H9 (cell line): ENCODE results near the gene SH3BP2. TPM values are rescaled to one million over a fixed set of nuclear protein-coding genes. Genes with fewer than 3 reads are reported as not detected.

Experiments used
- DNase-seq: peaks from one replicate; pipeline ENCODE4 v3.0.0-alpha.2; 2017
- H2AFZ ChIP-seq: one replicate; pipeline ENCODE4 v1.6.1; 2013; ENCODE audit warnings: mild to moderate bottlenecking, low read length, control low read depth, moderate library complexity
- H2AK5ac ChIP-seq: 2 replicates; pipeline ENCODE4 v1.6.1; 2013; ENCODE audit warnings: low read length, control low read depth, mixed read lengths; ENCODE audit not compliant: insufficient read length
- H2BK120ac ChIP-seq: one replicate; pipeline ENCODE4 v1.6.1; 2013; ENCODE audit warnings: low read depth, mild to moderate bottlenecking, low read length, control low read depth, inconsistent platforms; ENCODE audit not compliant: poor library complexity, severe bottlenecking
- H2BK12ac ChIP-seq: 2 replicates; pipeline ENCODE4 v1.6.1; 2013; ENCODE audit warnings: low read length, control low read depth, mixed read lengths, low read depth; ENCODE audit not compliant: insufficient read length
- H2BK15ac ChIP-seq: 2 replicates; pipeline ENCODE4 v1.6.1; 2013; ENCODE audit warnings: low read depth, low read length, control low read depth
- H2BK20ac ChIP-seq: one replicate; pipeline ENCODE4 v1.6.1; 2013; ENCODE audit warnings: low read depth, mild to moderate bottlenecking, low read length, control low read depth, inconsistent platforms; ENCODE audit not compliant: poor library complexity, severe bottlenecking
- H2BK5ac ChIP-seq: 2 replicates; pipeline ENCODE4 v1.6.1; 2013; ENCODE audit warnings: low read length, control low read depth, mixed read lengths; ENCODE audit not compliant: insufficient read length
- H3K14ac ChIP-seq: 2 replicates; pipeline ENCODE4 v1.6.1; 2013; ENCODE audit warnings: low read length, control low read depth; ENCODE audit not compliant: insufficient read depth
- H3K18ac ChIP-seq: 2 replicates; pipeline ENCODE4 v1.6.1; 2013; ENCODE audit warnings: low read depth, mild to moderate bottlenecking, mixed read lengths, low read length, control low read depth; ENCODE audit not compliant: insufficient read length
- H3K23ac ChIP-seq: 2 replicates; pipeline ENCODE4 v1.6.1; 2013; ENCODE audit warnings: low read length, control low read depth, mixed read lengths, low read depth; ENCODE audit not compliant: insufficient read length
- H3K23me2 ChIP-seq: 2 replicates; pipeline ENCODE4 v1.6.1; 2013; ENCODE audit warnings: low read depth, mild to moderate bottlenecking, mixed read lengths, low read length, control low read depth; ENCODE audit not compliant: insufficient read length, poor library complexity, severe bottlenecking
- H3K27ac ChIP-seq: 2 replicates; pipeline ENCODE4 v1.5.1; 2013; ENCODE audit warnings: low read length, control low read depth, mixed read lengths, low read depth; ENCODE audit not compliant: insufficient read length
- H3K27me3 ChIP-seq: 2 replicates; pipeline ENCODE4 v1.6.1; 2013; ENCODE audit warnings: low read length, control low read depth, inconsistent platforms; ENCODE audit not compliant: insufficient read depth
- H3K4ac ChIP-seq: 2 replicates; pipeline ENCODE4 v1.6.1; 2013; ENCODE audit warnings: low read depth, mild to moderate bottlenecking, control low read depth, inconsistent platforms, low read length, moderate library complexity
- H3K4me1 ChIP-seq: 2 replicates; pipeline ENCODE4 v1.6.1; 2013; ENCODE audit warnings: low read length, control low read depth, inconsistent platforms; ENCODE audit not compliant: insufficient read depth
- H3K4me2 ChIP-seq: 2 replicates; pipeline ENCODE4 v1.6.1; 2013; ENCODE audit warnings: low read length, control low read depth, mixed read lengths; ENCODE audit not compliant: insufficient read length, insufficient read depth
- H3K56ac ChIP-seq: 2 replicates; pipeline ENCODE4 v1.6.1; 2013; ENCODE audit warnings: low read depth, mild to moderate bottlenecking, mixed read lengths, low read length, control low read depth; ENCODE audit not compliant: insufficient read length
- H3K79me1 ChIP-seq: 2 replicates; pipeline ENCODE4 v1.6.1; 2013; ENCODE audit warnings: low read depth, mild to moderate bottlenecking, moderate library complexity, low read length, control low read depth, inconsistent platforms; ENCODE audit not compliant: insufficient read depth, poor library complexity, severe bottlenecking
- H3K79me2 ChIP-seq: 2 replicates; pipeline ENCODE4 v1.6.1; 2013; ENCODE audit warnings: low read length, control low read depth, inconsistent platforms; ENCODE audit not compliant: insufficient read depth
- H3K9ac ChIP-seq: 2 replicates; pipeline ENCODE4 v1.6.1; 2013; ENCODE audit warnings: low read length, control low read depth, mixed read lengths; ENCODE audit not compliant: insufficient read length; ENCODE audit errors: extremely low read depth
- H3K9me3 ChIP-seq: one replicate; pipeline ENCODE4 v1.6.1; 2013; ENCODE audit warnings: low read depth, low read length, inconsistent platforms; ENCODE audit not compliant: control insufficient read depth
- H3T11ph ChIP-seq: one replicate; pipeline ENCODE4 v1.6.1; 2013; ENCODE audit warnings: mild to moderate bottlenecking, low read length, control low read depth, inconsistent platforms
- H4K20me1 ChIP-seq: one replicate; pipeline ENCODE4 v1.6.1; 2013; ENCODE audit not compliant: control insufficient read depth, insufficient read length, insufficient read depth
- H4K5ac ChIP-seq: 2 replicates; pipeline ENCODE4 v1.6.1; 2013; ENCODE audit warnings: low read depth, mild to moderate bottlenecking, mixed read lengths, low read length, control low read depth; ENCODE audit not compliant: insufficient read length
- H4K8ac ChIP-seq: replicated peaks from 2 replicates; pipeline ENCODE4 v1.6.1; 2013; ENCODE audit warnings: low read length, control low read depth, mixed read lengths, low read depth; ENCODE audit not compliant: insufficient read length
- H4K91ac ChIP-seq: 2 replicates; pipeline ENCODE4 v1.6.1; 2013; ENCODE audit warnings: low read depth, mild to moderate bottlenecking, moderate library complexity, mixed read lengths, low read length, control low read depth; ENCODE audit not compliant: insufficient read length
- H3K27ac Mint-ChIP-seq, 3 experiments: 2 replicates in 2 of 3; 3 replicates in 1 of 3; pipeline ENCODE4 v1.8.0; 2020 to 2021; ENCODE audit warnings: mixed read lengths in 3 of 3, mild to moderate bottlenecking in 1 of 3, moderate library complexity in 1 of 3
- H3K27me3 Mint-ChIP-seq: 2 replicates; pipeline ENCODE4 v1.8.0; 2021; ENCODE audit warnings: low read depth, mild to moderate bottlenecking, moderate library complexity, mixed read lengths
- H3K36me3 Mint-ChIP-seq, 3 experiments: 2 replicates in 2 of 3; 3 replicates in 1 of 3; pipeline ENCODE4 v1.8.0; 2020 to 2021; ENCODE audit warnings: low read depth in 3 of 3, mixed read lengths in 3 of 3; ENCODE audit not compliant: insufficient read depth in 1 of 3
- H3K4me1 Mint-ChIP-seq, 2 experiments: 2 replicates each; pipeline ENCODE4 v1.8.0; 2020; ENCODE audit warnings: mixed read lengths in 2 of 2
- H3K4me3 Mint-ChIP-seq, 2 experiments: 2 replicates in 1 of 2; 3 replicates in 1 of 2; pipeline ENCODE4 v1.8.0; 2020 to 2021; ENCODE audit warnings: mild to moderate bottlenecking in 2 of 2, mixed read lengths in 2 of 2, moderate library complexity in 1 of 2
- H3K9me3 Mint-ChIP-seq, 2 experiments: 2 replicates in 1 of 2; 3 replicates in 1 of 2; pipeline ENCODE4 v1.8.0; 2020; ENCODE audit warnings: mild to moderate bottlenecking in 2 of 2, mixed read lengths in 2 of 2, moderate library complexity in 1 of 2
- CTCF ChIP-seq: fragments of 200-600 bp; sonication (generic); conservative IDR thresholded peaks from 3 replicates; pipeline ENCODE4 v1.8.0; 2021; ENCODE audit warnings: antibody characterized with exemption, mild to moderate bottlenecking
- WGBS: extraction: QIAGEN DNeasy Blood & Tissue Kit; methylation state at CpG from one replicate; pipeline ENCODE4 v1.1.7; 2013; ENCODE audit warnings: missing lambda C conversion rate, low lambda C conversion rate, mixed read lengths; ENCODE audit not compliant: insufficient read length; ENCODE audit errors: extremely low coverage; 5-methylcytosine and 5-hydroxymethylcytosine counted together
- total RNA-seq: library from RNA; stranded (reverse); gene quantifications from 2 replicates; pipeline ENCODE4 v1.2.1, GENCODE V29; 2021

The SH3BP2 gene
- total RNA-seq, 1 experiment from 2014 or later: 37.6 TPM

- DNase-seq: no peak
Measured at GRCh38 chr4:2789793-2790582, 2.9 kb upstream of the SH3BP2 start.

More at GRCh38 chr4:2789793-2790582, 2.9 kb upstream of the SH3BP2 start:
- Histone ChIP-seq H3K23me2 (no peaks in the 10 kb centered on the region), H2AFZ (no peak overlapping the region), H3K56ac (no peak overlapping the region), H4K5ac (no peak overlapping the region), H3T11ph (no peak overlapping the region), H3K14ac (no peak overlapping the region; the same call in 1 of the 2 replicates), H3K27ac (no peak overlapping the region), H3K23ac (no peak overlapping the region), H3K79me2 (no peaks in the 10 kb centered on the region), H2BK5ac (no peak overlapping the region), H4K91ac (no peak overlapping the region), H3K4me2 (no peak overlapping the region), H4K20me1 (peaks cover 3% of the 10 kb centered on the region), H3K9ac (no peak overlapping the region), H2BK15ac (no peak overlapping the region), H4K8ac (no peak overlapping the region), H2BK12ac (no peak overlapping the region), H3K4me1 (no peaks in the 10 kb centered on the region), H2AK5ac (no peak overlapping the region), H2BK120ac (no peak overlapping the region), H2BK20ac (no peak overlapping the region), H3K9me3 (no peaks in the 10 kb centered on the region), H3K4ac (no peak overlapping the region), H3K18ac (no peak overlapping the region), H3K79me1 (no peaks in the 10 kb centered on the region), H3K27me3 (no peaks in the 10 kb centered on the region)
- WGBS: no CpG with 5 or more reads among the region's 24 CpGs
- Mint-ChIP-seq H3K9me3 (no peaks in the 10 kb centered on the region; a peak in 1 of 5 replicates), H3K4me3 (peak overlapping the region in 1 of 2 experiments; percentile 43; a peak in 1 of 5 replicates), H3K4me1 (peaks cover 14 to 30% of the 10 kb centered on the region in 2 experiments), H3K27me3 (peaks cover 26% of the 10 kb centered on the region), H3K36me3 (peaks cover 0 to 3% (median 0%) of the 10 kb centered on the region in 3 experiments; a peak in 1 of 7 replicates), H3K27ac (peak overlapping the region in 1 of 3 experiments; percentile 36; a peak in 1 of 7 replicates)
- no peak for TF ChIP-seq CTCF
